Measurements from ENCODE around the gene PXDN.

DNA sequence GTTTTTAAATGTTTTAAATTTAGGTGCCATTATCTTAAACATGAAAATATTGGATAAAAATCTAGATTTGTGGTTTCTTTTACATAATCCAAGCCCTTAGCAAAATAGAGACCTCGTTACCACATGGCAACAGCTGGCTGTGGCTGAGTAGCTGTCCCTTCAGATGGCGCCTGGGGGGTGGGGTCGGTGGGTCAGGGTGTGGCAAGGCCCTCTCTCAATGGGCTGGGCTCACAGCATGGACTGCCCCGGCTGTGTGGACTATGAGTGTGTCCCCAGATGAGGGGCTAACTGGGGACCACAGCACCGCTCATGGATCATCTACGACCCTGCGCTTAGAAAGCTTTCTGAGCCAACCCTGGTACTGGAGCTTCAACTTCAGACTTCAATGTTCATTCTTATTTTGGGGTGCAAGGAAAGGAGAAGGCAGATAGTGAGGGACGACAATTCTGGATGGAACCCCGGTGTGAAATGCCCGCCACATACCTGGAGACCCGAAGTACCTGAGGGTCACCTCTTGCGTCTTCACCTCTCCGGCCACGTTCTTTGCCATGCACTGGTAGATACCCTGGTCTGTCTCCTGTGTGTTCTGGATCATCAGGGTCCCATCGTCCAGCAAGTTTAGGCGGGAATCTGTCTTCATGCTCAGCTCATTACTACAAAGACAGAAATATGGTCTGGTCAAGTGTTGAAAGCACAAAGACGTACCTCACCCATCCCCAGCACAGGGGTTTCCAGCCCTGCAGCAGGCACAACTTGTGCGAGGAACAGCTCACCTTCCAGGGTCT lies 71.0 kb downstream of the PXDN start:
- TF ChIP-seq, protein P1, sequence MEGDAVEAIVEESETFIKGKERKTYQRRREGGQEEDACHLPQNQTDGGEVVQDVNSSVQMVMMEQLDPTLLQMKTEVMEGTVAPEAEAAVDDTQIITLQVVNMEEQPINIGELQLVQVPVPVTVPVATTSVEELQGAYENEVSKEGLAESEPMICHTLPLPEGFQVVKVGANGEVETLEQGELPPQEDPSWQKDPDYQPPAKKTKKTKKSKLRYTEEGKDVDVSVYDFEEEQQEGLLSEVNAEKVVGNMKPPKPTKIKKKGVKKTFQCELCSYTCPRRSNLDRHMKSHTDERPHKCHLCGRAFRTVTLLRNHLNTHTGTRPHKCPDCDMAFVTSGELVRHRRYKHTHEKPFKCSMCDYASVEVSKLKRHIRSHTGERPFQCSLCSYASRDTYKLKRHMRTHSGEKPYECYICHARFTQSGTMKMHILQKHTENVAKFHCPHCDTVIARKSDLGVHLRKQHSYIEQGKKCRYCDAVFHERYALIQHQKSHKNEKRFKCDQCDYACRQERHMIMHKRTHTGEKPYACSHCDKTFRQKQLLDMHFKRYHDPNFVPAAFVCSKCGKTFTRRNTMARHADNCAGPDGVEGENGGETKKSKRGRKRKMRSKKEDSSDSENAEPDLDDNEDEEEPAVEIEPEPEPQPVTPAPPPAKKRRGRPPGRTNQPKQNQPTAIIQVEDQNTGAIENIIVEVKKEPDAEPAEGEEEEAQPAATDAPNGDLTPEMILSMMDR (IDR thresholded peaks at IDR 0.05): no peak
- TF ChIP-seq POLR2AphosphoS5 (IDR thresholded peaks at IDR 0.05): no peak
- no peak for TF ChIP-seq POLR2A (IDR thresholded peaks at IDR 0.05)
- TF ChIP-seq EP300 (IDR thresholded peaks at IDR 0.05): no peak

Data from stomach (tissue), 4 donors.